ENCODE measurements around the gene ATG2B. TPM values are rescaled to one million over a fixed set of nuclear protein-coding genes. Genes with fewer than 3 reads are reported as not detected.

Gene ATG2B
- total and polyA plus RNA-seq, 8 donors, result 19.5 to 44.1 (median 32.6) TPM

DNA sequence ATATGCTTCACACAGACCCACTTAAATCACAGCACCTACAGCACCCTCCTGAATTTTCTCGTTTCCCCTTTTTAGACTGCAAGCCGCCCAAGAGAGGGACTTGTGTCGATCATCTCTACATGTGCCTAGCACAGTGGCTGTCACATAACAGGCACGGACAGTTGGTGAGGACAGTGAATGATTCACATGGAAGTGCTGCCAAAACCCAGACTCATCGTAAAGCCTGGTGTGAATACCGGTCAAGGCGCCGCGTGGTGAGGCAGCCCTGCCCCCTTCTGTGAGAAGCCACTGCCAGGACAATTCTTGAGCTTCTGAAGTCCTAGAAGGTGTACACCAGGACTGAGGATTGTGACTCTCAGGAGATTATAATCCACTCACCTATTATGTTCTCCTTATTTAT is 44.3 kb downstream of the ATG2B start:
- Histone ChIP-seq H3K36me3 (peaks cover 0 to 79% of the 10 kb centered on the region in 2 donors), H3K27me3 (no peaks in the 10 kb centered on the region), H3K9me3 (no peaks in the 10 kb centered on the region), H3K4me3 (no peak overlapping the region), H3K4me1 (no peaks in the 10 kb centered on the region), H3K27ac (no peak overlapping the region)
- DNase-seq, result no peak
- ATAC-seq, result no peak
- intact Hi-C loops (cut with DNase I), result no loop called here
- TF ChIP-seq CTCF (IDR thresholded peaks at IDR 0.05), result no peak

DNA sequence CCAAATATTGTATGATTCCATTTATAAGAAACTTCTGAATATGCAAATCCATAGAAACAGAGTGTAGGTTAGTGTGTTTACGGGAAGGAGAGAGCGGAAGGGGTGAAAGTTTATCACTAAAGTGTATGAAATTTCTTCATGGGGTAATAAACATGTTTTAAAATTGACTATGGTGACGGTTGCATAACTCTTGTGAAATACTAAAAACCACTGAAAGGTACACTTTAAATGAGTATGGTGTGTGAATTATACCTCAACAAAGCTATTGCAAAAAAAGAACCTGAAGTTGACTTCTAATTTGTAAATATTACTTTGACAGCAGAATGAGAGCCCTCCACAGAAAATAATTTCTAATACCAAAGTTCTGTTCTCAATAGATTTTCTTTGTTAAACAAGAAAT is 47.1 kb downstream of the ATG2B start:
- no peak for ATAC-seq

DNA sequence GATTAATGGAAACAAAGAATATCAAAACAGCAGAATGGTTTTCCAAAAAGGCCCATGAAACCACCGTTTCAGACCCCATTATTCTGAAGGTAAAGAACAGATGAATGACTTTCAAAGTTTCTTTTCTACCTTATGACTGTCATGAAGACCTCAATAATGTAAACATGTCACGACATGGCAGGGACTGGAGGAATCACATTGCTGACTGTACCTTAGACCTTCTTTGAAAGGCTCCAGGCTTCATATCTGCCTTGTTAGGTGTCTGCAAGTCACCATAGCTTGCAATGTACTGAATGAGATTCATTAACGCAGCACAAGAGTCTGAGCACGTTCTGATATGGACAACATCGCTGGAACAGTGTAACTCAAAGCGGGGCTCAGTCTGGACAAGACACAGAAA is 52.2 kb downstream of the ATG2B start:
- H3K9me3 ChIP-seq, result no peaks in the 10 kb centered on the region
- DNase-seq (no peak), ATAC-seq (no peak)
- intact Hi-C loops (cut with DNase I), result no loop called here
- H3K36me3 ChIP-seq, result peaks cover 0 to 90% of the 10 kb centered on the region in 2 donors
- no peak overlapping the region for H3K27ac ChIP-seq
- TF ChIP-seq CTCF (IDR thresholded peaks at IDR 0.05), result no peak
- H3K4me1 ChIP-seq, result no peaks in the 10 kb centered on the region
- no peaks in the 10 kb centered on the region for H3K27me3 ChIP-seq
- H3K4me3 ChIP-seq, result no peak overlapping the region

More for the DNA sequence above, 47.1 kb downstream of the ATG2B start:
- no peaks in the 10 kb centered on the region for H3K4me1 ChIP-seq
- no peak for TF ChIP-seq CTCF (IDR thresholded peaks at IDR 0.05)
- intact Hi-C loops (cut with DNase I), result no loop called here
- peaks cover 0 to 77% of the 10 kb centered on the region in 2 donors for H3K36me3 ChIP-seq
- no peak for DNase-seq
- no peak overlapping the region for H3K4me3 ChIP-seq
- H3K9me3 ChIP-seq, result no peaks in the 10 kb centered on the region
- H3K27me3 ChIP-seq, result no peaks in the 10 kb centered on the region
- no peak overlapping the region for H3K27ac ChIP-seq

- Histone ChIP-seq H3K9me3 (no peaks in the 10 kb centered on the region), H3K27me3 (no peaks in the 10 kb centered on the region), H3K27ac (no peak overlapping the region), H3K4me3 (no peak overlapping the region), H3K36me3 (peaks cover 0 to 90% of the 10 kb centered on the region in 2 donors), H3K4me1 (no peaks in the 10 kb centered on the region)
- TF ChIP-seq CTCF (IDR thresholded peaks at IDR 0.05), result no peak
- intact Hi-C loops (cut with DNase I), result loop anchor here in 1 of 2 donors (10.0 kb wide), 1 partner anchor 95 kb away; no protein-coding TSS in a partner anchor
- ATAC-seq (no peak), DNase-seq (peak in 1 of 4 donors; percentile 5)
Measured at GRCh38 chr14:96309896-96310330, 53.2 kb downstream of the ATG2B start.

DNA sequence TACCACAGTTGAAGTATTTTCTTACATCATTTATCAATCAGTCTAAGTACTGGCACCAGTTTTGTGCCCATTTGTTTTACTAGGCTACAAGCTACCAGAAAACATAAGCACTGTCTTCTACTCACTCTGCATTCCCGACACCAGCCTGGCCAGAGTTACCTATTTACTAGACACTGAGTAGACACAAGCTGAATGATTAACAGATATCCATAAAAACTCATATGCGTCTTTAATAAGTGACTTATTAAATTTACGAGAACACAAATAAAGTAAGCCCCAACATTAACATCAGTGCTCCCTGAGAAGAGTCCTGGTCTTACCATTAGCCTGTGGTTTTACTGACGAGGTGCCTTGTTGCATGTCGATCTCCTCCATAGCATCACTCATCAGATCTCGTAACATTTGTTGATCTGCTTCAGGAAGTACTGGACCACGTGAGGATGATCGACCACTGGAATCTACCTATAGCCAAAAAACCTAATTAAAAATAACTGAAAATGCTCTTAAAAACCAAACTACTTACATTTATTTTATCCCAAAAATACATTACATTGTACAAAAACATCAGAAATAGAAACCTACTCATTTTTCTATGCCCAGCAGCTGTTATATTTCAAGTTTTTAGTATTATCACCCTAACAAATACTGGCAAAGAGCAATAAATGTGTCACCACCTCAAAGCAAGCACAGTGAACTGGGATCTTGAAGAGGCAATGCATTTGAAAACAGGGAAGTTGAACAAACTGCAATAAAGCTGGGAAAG is 53.8 kb downstream of the ATG2B start:
- intact Hi-C loops (cut with DNase I), result loop anchor here in 1 of 2 donors (10.0 kb wide), 1 partner anchor 95 kb away; no protein-coding TSS in a partner anchor
- TF ChIP-seq CTCF (IDR thresholded peaks at IDR 0.05), result no peak
- DNase-seq, result peak in 1 of 4 donors; percentile 6
- no peaks in the 10 kb centered on the region for H3K4me1 ChIP-seq
- ATAC-seq, result no peak
- H3K4me3 ChIP-seq, result no peak overlapping the region
- H3K27ac ChIP-seq, result no peak overlapping the region
- H3K27me3 ChIP-seq, result no peaks in the 10 kb centered on the region
- no peaks in the 10 kb centered on the region for H3K9me3 ChIP-seq
- peaks cover 0 to 90% of the 10 kb centered on the region in 2 donors for H3K36me3 ChIP-seq

Data from left lung (tissue), 10 donors.